Umbilical cord (tissue), 2 donors: ENCODE measurements around the gene TRABD2A. TPM values are rescaled to one million over a fixed set of nuclear protein-coding genes. Genes with fewer than 3 reads are reported as not detected.
"Not testable (repeated sequence)": the region's sequence is repeated elsewhere in the genome, so short reads cannot be mapped to it uniquely, and the experiment has no call there.

ENCODE experiments used
- DNase-seq: peaks from one replicate; pipeline ENCODE4 v3.0.0-alpha.2; 2015; ENCODE audit warnings: low spot score
- total RNA-seq: library from RNA; depleted of rRNA; stranded (reverse); fragments of >200 nt; gene quantifications from one replicate; pipeline ENCODE4 v1.2.3, GENCODE V29; 2014; ENCODE audit warnings: low replicate concordance; ENCODE audit not compliant: insufficient read depth

Gene TRABD2A
- total RNA-seq, 1 donor from 2014 or later, result 4.8 TPM

DNA sequence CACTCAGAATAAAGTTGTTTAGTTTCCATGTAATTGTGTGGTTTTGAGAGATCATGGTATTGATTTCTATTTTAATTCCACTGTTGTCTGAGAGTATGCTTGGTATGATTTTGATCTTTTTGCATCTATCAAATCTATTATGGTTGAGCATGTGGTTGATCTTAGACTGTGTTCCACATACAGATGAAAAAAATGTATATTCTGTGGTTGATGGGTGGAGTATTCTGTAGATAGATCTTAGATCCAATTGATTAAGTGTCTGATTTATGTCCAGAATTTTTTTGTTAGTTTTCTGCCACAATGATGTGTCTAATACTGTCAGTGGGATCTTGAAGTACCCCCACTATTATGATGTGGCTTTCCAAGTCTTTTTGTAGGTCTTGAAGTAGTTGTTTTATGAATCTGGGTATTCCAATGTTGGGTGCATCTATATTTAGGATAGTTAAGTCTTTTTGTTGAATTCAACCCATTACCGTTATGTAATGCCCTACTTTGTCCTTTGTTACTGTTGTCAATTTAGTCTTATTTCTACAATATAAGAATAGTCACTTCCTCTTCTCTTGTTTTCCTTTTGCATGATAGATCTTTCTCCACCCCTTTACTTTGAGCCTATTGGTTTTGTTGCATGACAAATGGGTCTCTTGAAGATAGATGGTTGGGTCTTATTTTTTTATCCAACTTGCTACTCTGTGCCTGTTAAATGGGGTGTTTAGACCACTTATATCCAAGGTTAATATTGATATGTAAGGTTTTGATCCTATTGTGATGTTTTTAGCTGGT, 101.8 kb downstream of the TRABD2A start:
- no peak for DNase-seq

- no peak for DNase-seq
Observed at GRCh38 chr2:84776011-84776410, 104.9 kb downstream of the TRABD2A start.

DNA sequence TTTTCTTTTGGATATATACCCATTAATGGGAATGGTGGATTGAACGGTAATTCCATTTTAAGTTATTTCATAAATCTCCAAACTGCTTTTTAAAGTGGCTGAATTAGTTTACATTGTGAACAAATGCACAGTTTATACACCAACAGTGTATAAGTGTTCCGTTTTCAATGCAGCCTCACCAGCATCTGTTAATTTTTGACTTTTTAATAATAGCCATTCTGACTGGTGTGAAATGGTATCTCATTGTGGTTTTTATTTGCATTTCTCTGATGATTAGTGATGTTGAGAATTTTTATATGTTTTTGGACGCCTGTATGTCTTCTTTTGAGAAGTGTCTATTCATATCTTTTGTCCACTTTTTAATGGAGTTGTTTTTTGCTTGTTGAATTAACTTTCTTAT, 107.3 kb downstream of the TRABD2A start:
- DNase-seq, result not testable (repeated sequence)

Other genes starting within 250 kb of the TRABD2A start
- 3,566 TPM for gene TMSB10, start 24.6 kb upstream of the TRABD2A start, total RNA-seq
- 15.9 TPM for gene KCMF1, start 90.1 kb upstream of the TRABD2A start, total RNA-seq